ENCODE data around the gene LRP6. TPM values are rescaled to one million over a fixed set of nuclear protein-coding genes. Genes with fewer than 3 reads are reported as not detected.

Gene LRP6
- total and polyA plus RNA-seq, 2 of the 8 experiments (the other 6 are each of a cell fraction or from before 2014, with no cell fraction given) = 53.6 to 73.2 TPM

DNA sequence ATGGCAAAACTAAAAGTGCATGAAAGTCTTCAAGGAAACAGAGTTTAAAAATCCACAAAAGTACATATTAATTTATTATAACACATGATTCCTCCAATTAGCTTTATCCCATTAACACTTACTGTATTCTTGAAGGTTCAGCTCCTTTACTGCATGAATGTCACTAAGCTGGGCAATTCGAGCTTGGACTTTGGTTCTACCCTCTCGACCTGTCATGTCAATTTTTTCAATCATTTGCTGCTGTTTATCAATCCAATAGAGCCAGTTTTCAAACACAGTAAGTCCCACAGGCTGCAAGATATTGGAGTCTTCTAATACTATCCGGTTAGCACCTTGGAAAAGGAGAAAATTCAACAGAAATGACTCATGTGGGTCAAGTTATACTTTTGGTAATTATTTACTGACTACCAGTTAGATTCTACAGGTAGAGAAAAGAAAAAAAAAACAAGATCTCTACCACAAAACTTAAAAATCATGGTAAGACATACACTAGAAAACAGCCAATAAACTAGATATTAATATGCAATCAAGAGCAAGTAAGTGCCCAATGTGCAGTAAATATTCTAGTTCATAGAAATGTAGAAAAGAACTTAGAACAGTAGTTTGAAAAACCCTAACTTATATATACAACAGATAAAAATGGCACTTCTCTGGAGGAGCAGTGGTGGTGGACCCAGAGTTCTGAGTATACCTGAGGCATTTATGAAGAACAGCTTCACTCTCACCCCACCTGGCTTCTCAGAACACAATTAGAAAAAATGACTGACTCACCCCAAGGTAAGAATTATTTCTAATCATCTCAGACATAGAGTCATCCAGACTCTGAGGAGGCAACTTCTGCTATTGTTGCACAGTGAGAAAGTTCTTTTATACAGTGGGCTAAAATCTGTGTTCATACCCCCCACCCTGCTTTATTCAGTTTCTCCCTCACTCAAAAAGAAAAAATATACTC, 128.4 kb downstream of the LRP6 start:
- no peak overlapping the region for H3K4me3 ChIP-seq (ENCODE audit: extremely low read depth in 1 of 4, insufficient read depth in 2 of 4, low read depth in 3 of 4, low read length in 4 of 4)
- 85% methylated on average over 3 of the region's 3 CpGs; no CpG with 5 or more reads in 1 of the 2 experiments for WGBS, 2 experiments (ENCODE audit: extremely low coverage in 1 of 2, insufficient coverage in 1 of 2, insufficient read length in 1 of 2, insufficient replicate concordance in 2 of 2, low coverage in 1 of 2, low lambda C conversion rate in 2 of 2, missing lambda C conversion rate in 1 of 2)
- no peak overlapping the region for H3K14ac ChIP-seq (ENCODE audit: insufficient read length)
- H3K36me3 ChIP-seq (ENCODE audit: control insufficient read depth in 2 of 4, insufficient read depth in 4 of 4, low read length in 3 of 4) = peaks cover 2 to 24% (median 12%) of the 10 kb centered on the region in 4 experiments; a peak in 4 of 8 replicates
- no peak overlapping the region for H3K56ac ChIP-seq (replicated peaks; ENCODE audit: insufficient read length, low read depth, low read length)
- FAIRE-seq = no peak
- no peak for DNase-seq (ENCODE audit: low read depth in 1 of 2, low spot score in 2 of 2)
- no peak overlapping the region for H2AK5ac ChIP-seq (ENCODE audit: low read depth, low read length)
- no peak overlapping the region for H4K91ac ChIP-seq (replicated peaks; ENCODE audit: insufficient read length, low read length)
- no peak overlapping the region for H3K27ac ChIP-seq (ENCODE audit: low read depth, low read length)
- H3K4ac ChIP-seq (replicated peaks; ENCODE audit: insufficient read length, low read depth, low read length) = no peak overlapping the region
- H2BK12ac ChIP-seq (ENCODE audit: low read depth, low read length) = no peak overlapping the region
- no peak overlapping the region for H2AFZ ChIP-seq (ENCODE audit: low read length)
- H4K20me1 ChIP-seq (replicated peaks in 1 of 2; ENCODE audit: control insufficient read depth in 1 of 2, insufficient read depth in 2 of 2, low read length in 2 of 2) = no peaks in the 10 kb centered on the region
- H2BK15ac ChIP-seq (ENCODE audit: low read length) = no peak overlapping the region
- H3K9ac ChIP-seq (replicated peaks in 1 of 4; ENCODE audit: extremely low read depth in 1 of 4, low read depth in 3 of 4, low read length in 3 of 4) = no peak overlapping the region
- ChIA-PET CTCF (ENCODE audit: partially characterized antibody) (interaction anchor here (0.6 to 1.3 kb wide), 7 partner anchors 12 to 930 kb away, joined by 3 to 6 read pairs (median 3); no protein-coding TSS in a partner anchor), POLR2A (ENCODE audit: partially characterized antibody) (interaction anchor here (1.4 kb wide), 1 partner anchor 128 kb away, joined by 4 read pairs; the partner anchor contains the start of gene LRP6)
- no peak overlapping the region for H4K5ac ChIP-seq (ENCODE audit: insufficient read length, low read depth, low read length)
- no peaks in the 10 kb centered on the region for H3K27me3 ChIP-seq (replicated peaks in 1 of 4; ENCODE audit: control insufficient read depth in 3 of 4, extremely low read depth in 1 of 4, insufficient read depth in 3 of 4, low read length in 3 of 4)
- no peak overlapping the region for H2BK5ac ChIP-seq (ENCODE audit: low read depth, low read length)
- H3K23ac ChIP-seq (ENCODE audit: insufficient read length) = no peak overlapping the region
- H3K4me1 ChIP-seq (replicated peaks in 1 of 4; ENCODE audit: control insufficient read depth in 3 of 4, insufficient read depth in 4 of 4, low read length in 3 of 4) = no peaks in the 10 kb centered on the region
- no peak overlapping the region for H2BK20ac ChIP-seq (ENCODE audit: low read length)
- H3K18ac ChIP-seq (ENCODE audit: extremely low read depth, low read length) = no peak overlapping the region
- H4K8ac ChIP-seq (ENCODE audit: extremely low read depth, insufficient read depth, low read length) = no peak overlapping the region
- no peak overlapping the region for H2BK120ac ChIP-seq (replicated peaks; ENCODE audit: low read depth, low read length)
- no peaks in the 10 kb centered on the region; the same call in 1 of the 2 replicates for H3K79me1 ChIP-seq (ENCODE audit: low read depth, low read length)
- no peaks in the 10 kb centered on the region for H3K9me3 ChIP-seq (ENCODE audit: insufficient read depth in 2 of 2, low read depth in 1 of 2, low read length in 1 of 2)
- H3K4me2 ChIP-seq (ENCODE audit: insufficient read depth in 1 of 2, low read depth in 2 of 2, low read length in 2 of 2) = no peak overlapping the region
- TF ChIP-seq, protein P1, sequence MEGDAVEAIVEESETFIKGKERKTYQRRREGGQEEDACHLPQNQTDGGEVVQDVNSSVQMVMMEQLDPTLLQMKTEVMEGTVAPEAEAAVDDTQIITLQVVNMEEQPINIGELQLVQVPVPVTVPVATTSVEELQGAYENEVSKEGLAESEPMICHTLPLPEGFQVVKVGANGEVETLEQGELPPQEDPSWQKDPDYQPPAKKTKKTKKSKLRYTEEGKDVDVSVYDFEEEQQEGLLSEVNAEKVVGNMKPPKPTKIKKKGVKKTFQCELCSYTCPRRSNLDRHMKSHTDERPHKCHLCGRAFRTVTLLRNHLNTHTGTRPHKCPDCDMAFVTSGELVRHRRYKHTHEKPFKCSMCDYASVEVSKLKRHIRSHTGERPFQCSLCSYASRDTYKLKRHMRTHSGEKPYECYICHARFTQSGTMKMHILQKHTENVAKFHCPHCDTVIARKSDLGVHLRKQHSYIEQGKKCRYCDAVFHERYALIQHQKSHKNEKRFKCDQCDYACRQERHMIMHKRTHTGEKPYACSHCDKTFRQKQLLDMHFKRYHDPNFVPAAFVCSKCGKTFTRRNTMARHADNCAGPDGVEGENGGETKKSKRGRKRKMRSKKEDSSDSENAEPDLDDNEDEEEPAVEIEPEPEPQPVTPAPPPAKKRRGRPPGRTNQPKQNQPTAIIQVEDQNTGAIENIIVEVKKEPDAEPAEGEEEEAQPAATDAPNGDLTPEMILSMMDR (IDR thresholded peaks at IDR 0.05; ENCODE audit: control extremely low read depth in 1 of 3, insufficient read depth in 1 of 3, low read depth in 1 of 3, low read length in 3 of 3) = no peak
- no peaks in the 10 kb centered on the region for H3K23me2 ChIP-seq (ENCODE audit: low read depth, low read length)
- H3K79me2 ChIP-seq (ENCODE audit: control insufficient read depth in 1 of 2, insufficient read depth in 2 of 2, low read length in 2 of 2) = no peaks in the 10 kb centered on the region

All from H1 (cell line).